Type B pancreatic cell (in vitro differentiated cells): ENCODE measurements around the gene RNF25. TPM values are rescaled to one million over a fixed set of nuclear protein-coding genes. Genes with fewer than 3 reads are reported as not detected.

Experiments
- DNase-seq: peaks from one replicate; pipeline ENCODE4 v3.0.0; 2021; ENCODE audit warnings: mixed read lengths; ENCODE audit not compliant: unreplicated experiment; ENCODE audit errors: extremely low spot score
- H3K27ac Mint-ChIP-seq: 2 replicates; pipeline ENCODE4 v1.8.0; 2021; ENCODE audit warnings: mild to moderate bottlenecking, mixed read lengths
- H3K27me3 Mint-ChIP-seq: 2 replicates; pipeline ENCODE4 v1.8.0; 2021; ENCODE audit warnings: mixed read lengths
- H3K36me3 Mint-ChIP-seq: 2 replicates; pipeline ENCODE4 v1.8.0; 2021; ENCODE audit warnings: mixed read lengths
- H3K4me1 Mint-ChIP-seq: one replicate; pipeline ENCODE4 v1.8.0; 2021; ENCODE audit warnings: mixed read lengths; ENCODE audit not compliant: unreplicated experiment
- H3K4me3 Mint-ChIP-seq: 2 replicates; pipeline ENCODE4 v1.8.0; 2021; ENCODE audit warnings: mild to moderate bottlenecking, mixed read lengths
- H3K9me3 Mint-ChIP-seq: 2 replicates; pipeline ENCODE4 v1.8.0; 2021; ENCODE audit warnings: mixed read lengths
- CTCF ChIP-seq: fragments of 200-600 bp; sonication (generic); conservative IDR thresholded peaks from 2 replicates; pipeline ENCODE4 v1.5.0; 2021; ENCODE audit warnings: antibody characterized with exemption, mild to moderate bottlenecking
- total RNA-seq: library from RNA; stranded (reverse); gene quantifications from 2 replicates; pipeline ENCODE4 v1.2.1, GENCODE V29; 2021; ENCODE audit warnings: low replicate concordance

Gene RNF25
- total RNA-seq, 1 donor from 2014 or later, result 30.5 TPM

- DNase-seq, result no peak
Observed at GRCh38 chr2:218710334-218710686, 38.5 kb upstream of the RNF25 start.

GRCh38 chr2:218709908-218710307, 38.1 kb upstream of the RNF25 start:
- TF ChIP-seq CTCF, result no peak
- H3K4me3 Mint-ChIP-seq, result peak overlapping the region; percentile 97
- peaks cover 12% of the 10 kb centered on the region for H3K4me1 Mint-ChIP-seq
- DNase-seq, result no peak
- no peaks in the 10 kb centered on the region for H3K27me3 Mint-ChIP-seq
- H3K9me3 Mint-ChIP-seq, result no peaks in the 10 kb centered on the region
- no peak overlapping the region for H3K27ac Mint-ChIP-seq
- peaks cover 6% of the 10 kb centered on the region for H3K36me3 Mint-ChIP-seq

More at GRCh38 chr2:218710334-218710686, 38.5 kb upstream of the RNF25 start:
- Mint-ChIP-seq H3K36me3 (peaks cover 10% of the 10 kb centered on the region), H3K4me3 (peak overlapping the region; percentile 97), H3K9me3 (no peaks in the 10 kb centered on the region), H3K4me1 (peaks cover 12% of the 10 kb centered on the region), H3K27me3 (no peaks in the 10 kb centered on the region), H3K27ac (peak overlapping the region; percentile 38)
- no peak for TF ChIP-seq CTCF

- Mint-ChIP-seq H3K4me1 (peaks cover 5% of the 10 kb centered on the region), H3K27ac (no peak overlapping the region)
Observed at GRCh38 chr2:218708086-218708485, 36.3 kb upstream of the RNF25 start.

GRCh38 chr2:218703341-218703740, 31.5 kb upstream of the RNF25 start:
- Mint-ChIP-seq H3K36me3 (peaks cover 9% of the 10 kb centered on the region), H3K27ac (no peak overlapping the region), H3K4me1 (no peaks in the 10 kb centered on the region), H3K4me3 (no peak overlapping the region), H3K9me3 (no peaks in the 10 kb centered on the region), H3K27me3 (no peaks in the 10 kb centered on the region)
- no peak for TF ChIP-seq CTCF
- DNase-seq, result no peak

More at GRCh38 chr2:218708086-218708485, 36.3 kb upstream of the RNF25 start:
- Mint-ChIP-seq H3K27me3 (no peaks in the 10 kb centered on the region), H3K9me3 (no peaks in the 10 kb centered on the region), H3K4me3 (no peak overlapping the region), H3K36me3 (no peaks in the 10 kb centered on the region)
- no peak for DNase-seq
- no peak for TF ChIP-seq CTCF

GRCh38 chr2:218701806-218702205, 30.0 kb upstream of the RNF25 start:
- Mint-ChIP-seq H3K27me3 (no peaks in the 10 kb centered on the region), H3K9me3 (no peaks in the 10 kb centered on the region), H3K4me3 (no peak overlapping the region), H3K36me3 (peaks cover 9% of the 10 kb centered on the region), H3K27ac (no peak overlapping the region), H3K4me1 (no peaks in the 10 kb centered on the region)
- TF ChIP-seq CTCF, result no peak
- no peak for DNase-seq

- no peaks in the 10 kb centered on the region for H3K4me1 Mint-ChIP-seq
- no peaks in the 10 kb centered on the region for H3K27me3 Mint-ChIP-seq
- H3K36me3 Mint-ChIP-seq, result peaks cover 9% of the 10 kb centered on the region
- no peak overlapping the region for H3K27ac Mint-ChIP-seq
- TF ChIP-seq CTCF, result no peak
- no peak for DNase-seq
- no peaks in the 10 kb centered on the region for H3K9me3 Mint-ChIP-seq
- H3K4me3 Mint-ChIP-seq, result no peak overlapping the region
Observed at GRCh38 chr2:218698885-218699284, 27.1 kb upstream of the RNF25 start.
